ENCODE data around the gene STK26.
"Not testable (repeated sequence)": the region's sequence is repeated elsewhere in the genome, so short reads cannot be mapped to it uniquely, and the experiment has no call there.

The STK26 gene

GRCh38 chrX:132044953-132045352 is 21.9 kb downstream of the STK26 start:
- H3F3A ChIP-seq (ENCODE audit: insufficient read depth, low read length): no peaks in the 10 kb centered on the region
- H3K36me3 ChIP-seq (ENCODE audit: insufficient read depth, low read length): no peaks in the 10 kb centered on the region; the same call in none of the 2 replicates
- H3K79me2 ChIP-seq (ENCODE audit: insufficient read depth, low read length): peaks cover 82% of the 10 kb centered on the region
- H3K27me3 ChIP-seq (ENCODE audit: insufficient read depth, low read length): no peaks in the 10 kb centered on the region
- no peaks in the 10 kb centered on the region for H3K4me1 ChIP-seq (ENCODE audit: insufficient read depth, low read length, severe bottlenecking)
- no peak overlapping the region for H3K9ac ChIP-seq (ENCODE audit: low read length)
- H3K9me2 ChIP-seq (ENCODE audit: low read depth, low read length): no peaks in the 10 kb centered on the region
- H4K20me1 ChIP-seq (ENCODE audit: insufficient read depth, low read length): no peaks in the 10 kb centered on the region
- H3K9me3 ChIP-seq (ENCODE audit: low read length): no peaks in the 10 kb centered on the region
- no peak overlapping the region for H3K4me3 ChIP-seq (ENCODE audit: low read depth, low read length, poor library complexity, severe bottlenecking)
- H3K27ac ChIP-seq (ENCODE audit: low read depth, low read length, poor library complexity, severe bottlenecking): no peak overlapping the region
- TF ChIP-seq CTCF (IDR thresholded peaks at IDR 0.05; ENCODE audit: low read length) (no peak), EZH2 (IDR thresholded peaks at IDR 0.05; ENCODE audit: borderline replicate concordance, low read length) (no peak)
- H2AFZ ChIP-seq (ENCODE audit: low read length): no peak overlapping the region
- H3K4me2 ChIP-seq (ENCODE audit: low read length): no peak overlapping the region

DNA sequence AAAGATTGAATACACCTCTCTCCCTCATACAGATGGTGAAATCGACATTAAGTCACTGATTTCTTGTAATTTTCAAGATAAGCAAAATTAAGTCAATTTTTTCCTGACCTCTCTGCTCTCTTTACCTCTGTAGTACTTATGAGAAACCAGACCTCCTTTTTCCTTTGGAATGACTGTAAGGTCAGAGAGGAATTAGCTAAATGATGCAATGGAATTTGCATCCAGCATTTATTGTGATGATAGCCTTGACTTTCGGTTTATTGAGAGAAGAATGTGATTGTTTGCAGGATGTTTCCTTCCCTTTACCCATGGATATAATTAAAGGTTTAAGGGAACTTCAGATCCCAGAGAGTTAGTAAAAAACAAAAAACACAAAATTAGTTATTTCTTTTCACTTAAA is 22.4 kb downstream of the STK26 start:
- TF ChIP-seq EZH2 (IDR thresholded peaks at IDR 0.05; ENCODE audit: borderline replicate concordance, low read length) (no peak), CTCF (IDR thresholded peaks at IDR 0.05; ENCODE audit: low read length) (no peak)
- no peak overlapping the region for H3K9ac ChIP-seq (ENCODE audit: low read length)
- H3K79me2 ChIP-seq (ENCODE audit: insufficient read depth, low read length): peaks cover 77% of the 10 kb centered on the region
- H3K27ac ChIP-seq (ENCODE audit: low read depth, low read length, poor library complexity, severe bottlenecking): no peak overlapping the region
- H3K9me3 ChIP-seq (ENCODE audit: low read length): no peaks in the 10 kb centered on the region
- H3K4me2 ChIP-seq (ENCODE audit: low read length): no peak overlapping the region
- no peaks in the 10 kb centered on the region for H4K20me1 ChIP-seq (ENCODE audit: insufficient read depth, low read length)
- H2AFZ ChIP-seq (ENCODE audit: low read length): no peak overlapping the region
- no peaks in the 10 kb centered on the region for H3K27me3 ChIP-seq (ENCODE audit: insufficient read depth, low read length)
- H3K36me3 ChIP-seq (ENCODE audit: insufficient read depth, low read length): peaks cover 3% of the 10 kb centered on the region
- no peaks in the 10 kb centered on the region for H3K4me1 ChIP-seq (ENCODE audit: insufficient read depth, low read length, severe bottlenecking)
- H3F3A ChIP-seq (ENCODE audit: insufficient read depth, low read length): no peaks in the 10 kb centered on the region
- H3K4me3 ChIP-seq (ENCODE audit: low read depth, low read length, poor library complexity, severe bottlenecking): no peak overlapping the region
- H3K9me2 ChIP-seq (ENCODE audit: low read depth, low read length): no peaks in the 10 kb centered on the region

DNA sequence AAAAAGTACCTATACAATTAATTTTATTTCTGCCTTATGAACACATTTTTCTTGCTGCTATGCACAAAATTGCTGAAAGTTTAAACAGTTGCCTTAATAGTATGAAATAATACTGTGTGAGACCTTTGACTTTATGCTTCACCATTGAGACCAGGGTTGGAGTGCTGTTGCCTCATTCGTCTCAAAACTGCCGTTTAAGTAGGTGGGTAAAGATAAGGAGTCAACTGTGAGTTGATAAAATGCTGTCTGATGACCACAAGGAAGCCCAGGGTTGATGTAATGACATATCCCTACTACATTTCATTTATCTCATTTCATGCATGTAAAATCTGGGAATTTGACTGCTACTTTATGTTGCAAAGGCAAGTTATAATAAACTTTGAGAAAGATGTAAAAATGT is 23.4 kb downstream of the STK26 start:
- no peaks in the 10 kb centered on the region for H3K9me3 ChIP-seq (ENCODE audit: low read length)
- no peak overlapping the region for H3K27ac ChIP-seq (ENCODE audit: low read depth, low read length, poor library complexity, severe bottlenecking)
- no peak overlapping the region for H3K9ac ChIP-seq (ENCODE audit: low read length)
- no peaks in the 10 kb centered on the region for H3F3A ChIP-seq (ENCODE audit: insufficient read depth, low read length)
- H3K79me2 ChIP-seq (ENCODE audit: insufficient read depth, low read length): peaks cover 68% of the 10 kb centered on the region
- TF ChIP-seq CTCF (IDR thresholded peaks at IDR 0.05; ENCODE audit: low read length): no peak
- H3K4me1 ChIP-seq (ENCODE audit: insufficient read depth, low read length, severe bottlenecking): no peaks in the 10 kb centered on the region
- no peak overlapping the region for H3K4me2 ChIP-seq (ENCODE audit: low read length)
- H2AFZ ChIP-seq (ENCODE audit: low read length): no peak overlapping the region
- no peaks in the 10 kb centered on the region for H3K9me2 ChIP-seq (ENCODE audit: low read depth, low read length)
- no peak overlapping the region for H3K4me3 ChIP-seq (ENCODE audit: low read depth, low read length, poor library complexity, severe bottlenecking)
- H3K27me3 ChIP-seq (ENCODE audit: insufficient read depth, low read length): no peaks in the 10 kb centered on the region
- H3K36me3 ChIP-seq (ENCODE audit: insufficient read depth, low read length): peaks cover 3% of the 10 kb centered on the region; the same call in 1 of the 2 replicates
- no peaks in the 10 kb centered on the region for H4K20me1 ChIP-seq (ENCODE audit: insufficient read depth, low read length)

DNA sequence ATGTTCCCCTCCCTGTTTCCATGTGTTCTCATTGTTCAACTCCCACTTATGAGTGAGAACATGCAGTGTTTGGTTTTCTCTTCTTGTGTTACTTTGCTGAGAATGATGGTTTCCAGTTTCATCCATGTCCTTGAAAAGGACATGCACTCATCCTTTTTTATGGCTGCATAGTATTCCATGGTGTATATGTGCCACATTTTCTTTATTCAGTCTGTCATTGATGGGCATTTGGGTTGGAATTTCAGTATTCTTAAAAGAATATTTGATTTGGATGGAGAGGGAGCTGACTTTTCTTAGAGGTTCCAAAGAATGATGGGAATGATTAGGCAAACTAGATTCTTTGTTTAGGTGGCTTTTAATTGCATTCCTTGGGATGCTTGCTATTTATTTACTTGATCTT is 28.7 kb downstream of the STK26 start:
- H3K79me2 ChIP-seq (ENCODE audit: insufficient read depth, low read length): peaks cover 30% of the 10 kb centered on the region
- H3K36me3 ChIP-seq (ENCODE audit: insufficient read depth, low read length): peaks cover 15% of the 10 kb centered on the region

More for the DNA sequence above, 28.7 kb downstream of the STK26 start:
- not testable (repeated sequence) for H3K9me3 ChIP-seq (ENCODE audit: low read length); H3K9me2 ChIP-seq (ENCODE audit: low read depth, low read length); H3K4me2 ChIP-seq (ENCODE audit: low read length); H3K9ac ChIP-seq (ENCODE audit: low read length); H3K4me1 ChIP-seq (ENCODE audit: insufficient read depth, low read length, severe bottlenecking); H3K27me3 ChIP-seq (ENCODE audit: insufficient read depth, low read length); H2AFZ ChIP-seq (ENCODE audit: low read length); H3K4me3 ChIP-seq (ENCODE audit: low read depth, low read length, poor library complexity, severe bottlenecking); H4K20me1 ChIP-seq (ENCODE audit: insufficient read depth, low read length); H3K27ac ChIP-seq (ENCODE audit: low read depth, low read length, poor library complexity, severe bottlenecking); H3F3A ChIP-seq (ENCODE audit: insufficient read depth, low read length)
